H1 (cell line): ENCODE data around the gene DOCK11. TPM values are rescaled to one million over a fixed set of nuclear protein-coding genes. Genes with fewer than 3 reads are reported as not detected.

Source experiments
- E2F6 ChIP-seq: IDR thresholded peaks from 2 replicates; pipeline ENCODE4 v1.6.1; 2012; ENCODE audit warnings: inconsistent platforms
- RAD21 ChIP-seq, 2 experiments: IDR thresholded peaks in 1 of 2; conservative IDR thresholded peaks in 1 of 2; 2 replicates each; pipeline ENCODE4 v1.6.1; 2011; ENCODE audit warnings: low read depth in 2 of 2, low read length in 2 of 2, improper control_type of control experiment in 1 of 2, inconsistent platforms in 1 of 2, mild to moderate bottlenecking in 1 of 2, moderate library complexity in 1 of 2
- RNF2 ChIP-seq: fragments of 200-900, 300-1000 bp; sonication (generic); IDR thresholded peaks from 2 replicates; pipeline ENCODE4 v1.7.1; 2016; ENCODE audit warnings: borderline replicate concordance, low read depth, mild to moderate bottlenecking, antibody characterized with exemption, low read length; ENCODE audit not compliant: poor library complexity, severe bottlenecking; ENCODE audit errors: missing control alignments
- YY1 ChIP-seq: IDR thresholded peaks from 2 replicates; pipeline ENCODE4 v1.6.1; 2011; ENCODE audit warnings: low read depth, mild to moderate bottlenecking, low read length
- ZNF274 ChIP-seq: IDR thresholded peaks from 2 replicates; pipeline ENCODE4 v1.7.0; 2012; ENCODE audit warnings: low read length, borderline replicate concordance; ENCODE audit errors: extremely low read depth
- polyA plus RNA-seq, 7 experiments: library from polyadenylated mRNA; depleted of rRNA in 3 of 7; stranded (reverse) in 5 of 7; unstranded in 2 of 7; fragments of >200 nt in 5 of 7; fragments of 200-250 nt in 2 of 7; gene quantifications; 1 replicate in 5 of 7; 2 replicates in 1 of 7; 4 replicates in 1 of 7; pipeline versions ENCODE4 v1.2.1 to v1.2.3, GENCODE V29; 2011 to 2013; ENCODE audit warnings: missing spikeins in 2 of 7, mixed read lengths in 2 of 7
- total RNA-seq: library from RNA; stranded (reverse); fragmentation: NEBNext Ultra II Directional; extraction: Animal tissue kit (Norgen Biotek cat#: 25700); gene quantifications from 2 replicates; pipeline ENCODE4 v1.2.1, GENCODE V29; 2021

The DOCK11 gene
- total and polyA plus RNA-seq, 2 of the 8 experiments (the other 6 are each of a cell fraction or from before 2014, with no cell fraction given), result 4.9 to 12.0 TPM

GRCh38 chrX:118536687-118537461 is 41.3 kb downstream of the DOCK11 start (continued):
- TF ChIP-seq ZNF274 (no peak), E2F6 (no peak), RAD21 (IDR thresholded peaks at IDR 0.05 in 1 of 2, conservative IDR thresholded peaks at IDR 0.05 in 1 of 2; ENCODE audit: low read depth in 2 of 2, low read length in 2 of 2) (no peak; a peak in 1 of 4 replicates), YY1 (peak; percentile 63; the same call in 1 of the 2 replicates), RNF2 (no peak)
